Mammary epithelial cell (primary cell): ENCODE data around the gene MNS1.
"Not testable (repeated sequence)": the region's sequence is repeated elsewhere in the genome, so short reads cannot be mapped to it uniquely, and the experiment has no call there.

Source experiments
- EZH2 ChIP-seq: IDR thresholded peaks from 2 replicates; pipeline ENCODE4 v1.6.1; 2012; ENCODE audit warnings: low read length, inconsistent platforms, borderline replicate concordance
- TF ChIP-seq, protein P1 (sequence below), 2 donors: IDR thresholded peaks in 1 of 2; conservative IDR thresholded peaks in 1 of 2; 2 replicates each; pipeline ENCODE4 v1.5.1; 2011 to 2012; ENCODE audit warnings: inconsistent platforms in 2 of 2, low read length in 2 of 2, mild to moderate bottlenecking in 2 of 2, control low read depth in 1 of 2, low read depth in 1 of 2; ENCODE audit not compliant: insufficient read depth in 1 of 2; ENCODE audit errors: extremely low read depth in 1 of 2

DNA sequence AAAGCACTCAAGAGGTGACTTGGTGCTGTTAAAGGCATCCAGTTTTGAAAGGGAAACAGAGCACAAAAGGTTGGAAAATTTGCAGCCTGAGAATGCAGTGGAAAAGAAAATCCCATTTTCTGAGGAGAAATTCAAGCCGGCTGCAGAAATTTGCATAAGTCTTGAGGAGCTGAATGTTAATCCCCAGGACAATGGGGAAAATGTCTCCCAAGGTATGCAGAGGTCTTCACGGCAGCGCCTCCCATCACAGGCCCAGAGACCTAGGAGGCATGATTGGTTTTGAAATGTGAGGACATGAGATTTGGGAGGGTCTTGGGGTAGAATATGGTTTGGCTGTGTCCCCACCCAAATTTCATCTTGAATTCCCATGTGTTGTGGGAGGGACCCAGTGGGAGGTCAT lies 67.6 kb downstream of the MNS1 start:
- TF ChIP-seq, protein P1, sequence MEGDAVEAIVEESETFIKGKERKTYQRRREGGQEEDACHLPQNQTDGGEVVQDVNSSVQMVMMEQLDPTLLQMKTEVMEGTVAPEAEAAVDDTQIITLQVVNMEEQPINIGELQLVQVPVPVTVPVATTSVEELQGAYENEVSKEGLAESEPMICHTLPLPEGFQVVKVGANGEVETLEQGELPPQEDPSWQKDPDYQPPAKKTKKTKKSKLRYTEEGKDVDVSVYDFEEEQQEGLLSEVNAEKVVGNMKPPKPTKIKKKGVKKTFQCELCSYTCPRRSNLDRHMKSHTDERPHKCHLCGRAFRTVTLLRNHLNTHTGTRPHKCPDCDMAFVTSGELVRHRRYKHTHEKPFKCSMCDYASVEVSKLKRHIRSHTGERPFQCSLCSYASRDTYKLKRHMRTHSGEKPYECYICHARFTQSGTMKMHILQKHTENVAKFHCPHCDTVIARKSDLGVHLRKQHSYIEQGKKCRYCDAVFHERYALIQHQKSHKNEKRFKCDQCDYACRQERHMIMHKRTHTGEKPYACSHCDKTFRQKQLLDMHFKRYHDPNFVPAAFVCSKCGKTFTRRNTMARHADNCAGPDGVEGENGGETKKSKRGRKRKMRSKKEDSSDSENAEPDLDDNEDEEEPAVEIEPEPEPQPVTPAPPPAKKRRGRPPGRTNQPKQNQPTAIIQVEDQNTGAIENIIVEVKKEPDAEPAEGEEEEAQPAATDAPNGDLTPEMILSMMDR (conservative IDR thresholded peaks at IDR 0.05 in 1 of 2, IDR thresholded peaks at IDR 0.05 in 1 of 2; ENCODE audit: extremely low read depth in 1 of 2, insufficient read depth in 1 of 2, low read depth in 1 of 2, low read length in 2 of 2) = not testable (repeated sequence)
- not testable (repeated sequence) for TF ChIP-seq EZH2
